ENCODE results near the gene ANKS1B. TPM values are rescaled to one million over a fixed set of nuclear protein-coding genes. Genes with fewer than 3 reads are reported as not detected.

Gene ANKS1B
- total RNA-seq, 3 donors from 2014 or later (not counting 1 experiment from before 2014, with no cell fraction given) = not detected

- Histone ChIP-seq H3K4me3 (ENCODE audit: low read length) (no peak overlapping the region), H3K36me3 (ENCODE audit: control insufficient read depth, insufficient read depth, low read length) (no peaks in the 10 kb centered on the region), H3K4me1 (ENCODE audit: control insufficient read depth, insufficient read depth, low read length) (no peaks in the 10 kb centered on the region), H3K27me3 (ENCODE audit: control insufficient read depth, insufficient read depth, low read length) (no peaks in the 10 kb centered on the region), H3K9me3 (ENCODE audit: control insufficient read depth, insufficient read depth, low read length) (no peaks in the 10 kb centered on the region), H3K27ac (ENCODE audit: low read length) (no peak overlapping the region)
- ATAC-seq = no peak
- H3K27me3 Mint-ChIP-seq (ENCODE audit: low read depth in 2 of 2) = no peaks in the 10 kb centered on the region
- intact Hi-C loops (cut with micrococcal nuclease) = no loop called here
- H3K27ac Mint-ChIP-seq = no peak overlapping the region
- H3K4me3 Mint-ChIP-seq = no peak overlapping the region
- 92% methylated on average over 2 of the region's 3 CpGs for WGBS (ENCODE audit: insufficient coverage)
- DNase-seq = no peak
- TF ChIP-seq CTCF (IDR thresholded peaks at IDR 0.05) = no peak
- peaks cover 7 to 10% of the 10 kb centered on the region in 2 donors for H3K9me3 Mint-ChIP-seq
- H3K36me3 Mint-ChIP-seq = no peaks in the 10 kb centered on the region
- no peaks in the 10 kb centered on the region for H3K4me1 Mint-ChIP-seq
These were observed 612.3 kb downstream of the ANKS1B start for GRCh38 chr12:99372257-99372920.

- ATAC-seq (no peak), DNase-seq (no peak)
- Mint-ChIP-seq H3K27me3 (ENCODE audit: low read depth in 2 of 2) (no peaks in the 10 kb centered on the region), H3K27ac (no peak overlapping the region), H3K9me3 (peaks cover 7 to 12% of the 10 kb centered on the region in 2 donors), H3K4me1 (no peaks in the 10 kb centered on the region), H3K4me3 (no peak overlapping the region), H3K36me3 (no peaks in the 10 kb centered on the region)
- no peak overlapping the region for H3K27ac ChIP-seq (ENCODE audit: low read length)
- no peaks in the 10 kb centered on the region for H3K4me1 ChIP-seq (ENCODE audit: control insufficient read depth, insufficient read depth, low read length)
- 84% methylated on average over 1 of the region's 1 CpG for WGBS (ENCODE audit: insufficient coverage)
- no peaks in the 10 kb centered on the region for H3K27me3 ChIP-seq (ENCODE audit: control insufficient read depth, insufficient read depth, low read length)
- H3K36me3 ChIP-seq (ENCODE audit: control insufficient read depth, insufficient read depth, low read length) = no peaks in the 10 kb centered on the region
- no peak overlapping the region for H3K4me3 ChIP-seq (ENCODE audit: low read length)
- H3K9me3 ChIP-seq (ENCODE audit: control insufficient read depth, insufficient read depth, low read length) = no peaks in the 10 kb centered on the region
- no peak for TF ChIP-seq CTCF (IDR thresholded peaks at IDR 0.05)
- intact Hi-C loops (cut with micrococcal nuclease) = no loop called here
These were observed 614.2 kb downstream of the ANKS1B start for GRCh38 chr12:99370421-99371138.

- Histone ChIP-seq H3K27ac (ENCODE audit: low read length) (no peak overlapping the region), H3K27me3 (ENCODE audit: control insufficient read depth, insufficient read depth, low read length) (no peaks in the 10 kb centered on the region), H3K9me3 (ENCODE audit: control insufficient read depth, insufficient read depth, low read length) (no peaks in the 10 kb centered on the region), H3K4me3 (ENCODE audit: low read length) (no peak overlapping the region), H3K36me3 (ENCODE audit: control insufficient read depth, insufficient read depth, low read length) (no peaks in the 10 kb centered on the region), H3K4me1 (ENCODE audit: control insufficient read depth, insufficient read depth, low read length) (no peaks in the 10 kb centered on the region)
- Mint-ChIP-seq H3K27ac (no peak overlapping the region), H3K27me3 (ENCODE audit: low read depth in 2 of 2) (no peaks in the 10 kb centered on the region), H3K4me1 (no peaks in the 10 kb centered on the region), H3K36me3 (no peaks in the 10 kb centered on the region), H3K9me3 (peaks cover 7 to 14% of the 10 kb centered on the region in 2 donors), H3K4me3 (no peak overlapping the region)
- ATAC-seq = no peak
- TF ChIP-seq CTCF (IDR thresholded peaks at IDR 0.05) = no peak
- DNase-seq = no peak
- 80% methylated on average over 1 of the region's 3 CpGs for WGBS (ENCODE audit: insufficient coverage)
- intact Hi-C loops (cut with micrococcal nuclease) = no loop called here
These were observed 617.6 kb downstream of the ANKS1B start for GRCh38 chr12:99367181-99367580.

Measured in natural killer cell (primary cell).